ENCODE measurements around the gene PSEN1.

PSEN1 gene

DNA sequence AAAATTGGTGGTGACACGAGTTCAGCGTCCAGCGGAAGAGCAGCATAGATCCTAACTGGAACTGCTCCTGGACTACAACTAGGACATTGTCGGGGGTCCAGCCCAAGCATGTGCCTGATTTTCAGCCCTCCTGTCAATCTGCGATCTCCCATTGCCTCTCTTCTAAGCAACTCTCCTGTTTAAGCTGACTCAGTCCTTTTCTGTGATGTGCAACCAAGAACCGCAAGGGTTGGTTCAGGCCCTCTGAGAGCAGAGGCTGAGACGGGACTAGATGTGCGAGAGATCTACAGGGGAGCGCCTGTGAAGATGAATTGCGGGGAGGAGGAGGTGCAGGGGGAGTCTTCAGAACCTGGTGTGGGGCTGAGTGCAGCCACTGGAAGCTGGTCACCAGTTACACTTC is 97.3 kb downstream of the PSEN1 start:
- Histone ChIP-seq H4K20me1 (ENCODE audit: insufficient read depth) (no peaks in the 10 kb centered on the region), H3K4me2 (peak overlapping the region; percentile 25; the same call in 1 of the 2 replicates), H3K4me3 (IDR thresholded peaks at IDR 0.05; ENCODE audit: insufficient read depth, low read depth, low read length) (no peak overlapping the region), H3K36me3 (ENCODE audit: insufficient read depth) (no peaks in the 10 kb centered on the region), H3K9ac (no peak overlapping the region), H2AFZ (ENCODE audit: low read depth) (peak overlapping the region; percentile 26; the same call in 1 of the 2 replicates), H3K27me3 (ENCODE audit: insufficient read depth, low read depth) (no peaks in the 10 kb centered on the region), H3K79me2 (ENCODE audit: insufficient read depth, low read depth) (no peaks in the 10 kb centered on the region), H3K27ac (no peak overlapping the region), H3K4me1 (ENCODE audit: low read depth, poor library complexity, severe bottlenecking) (peaks cover 9% of the 10 kb centered on the region)
- TF ChIP-seq, protein P1, sequence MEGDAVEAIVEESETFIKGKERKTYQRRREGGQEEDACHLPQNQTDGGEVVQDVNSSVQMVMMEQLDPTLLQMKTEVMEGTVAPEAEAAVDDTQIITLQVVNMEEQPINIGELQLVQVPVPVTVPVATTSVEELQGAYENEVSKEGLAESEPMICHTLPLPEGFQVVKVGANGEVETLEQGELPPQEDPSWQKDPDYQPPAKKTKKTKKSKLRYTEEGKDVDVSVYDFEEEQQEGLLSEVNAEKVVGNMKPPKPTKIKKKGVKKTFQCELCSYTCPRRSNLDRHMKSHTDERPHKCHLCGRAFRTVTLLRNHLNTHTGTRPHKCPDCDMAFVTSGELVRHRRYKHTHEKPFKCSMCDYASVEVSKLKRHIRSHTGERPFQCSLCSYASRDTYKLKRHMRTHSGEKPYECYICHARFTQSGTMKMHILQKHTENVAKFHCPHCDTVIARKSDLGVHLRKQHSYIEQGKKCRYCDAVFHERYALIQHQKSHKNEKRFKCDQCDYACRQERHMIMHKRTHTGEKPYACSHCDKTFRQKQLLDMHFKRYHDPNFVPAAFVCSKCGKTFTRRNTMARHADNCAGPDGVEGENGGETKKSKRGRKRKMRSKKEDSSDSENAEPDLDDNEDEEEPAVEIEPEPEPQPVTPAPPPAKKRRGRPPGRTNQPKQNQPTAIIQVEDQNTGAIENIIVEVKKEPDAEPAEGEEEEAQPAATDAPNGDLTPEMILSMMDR (conservative IDR thresholded peaks at IDR 0.05; ENCODE audit: low read depth, low read length), result no peak

DNA sequence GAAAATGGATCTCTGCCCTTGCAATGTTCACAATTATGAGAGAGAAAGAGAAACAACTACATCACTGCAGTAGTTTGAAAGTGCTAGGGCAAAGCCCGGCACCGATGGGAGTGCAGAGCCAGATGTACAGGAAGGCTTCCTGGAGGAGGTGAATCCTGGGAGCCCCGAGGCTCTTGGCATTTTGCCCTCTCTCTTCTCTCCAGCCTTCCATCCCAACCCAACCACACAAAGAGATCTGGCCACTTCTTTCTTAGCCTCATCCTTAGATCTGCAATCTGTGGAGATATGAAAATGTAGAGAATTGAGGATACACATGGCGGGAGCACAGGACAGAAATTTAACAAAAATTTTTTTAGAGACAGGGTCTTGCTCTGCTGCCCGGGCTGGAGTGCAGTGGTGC is 97.7 kb downstream of the PSEN1 start:
- Histone ChIP-seq H3K4me2 (peak overlapping the region; percentile 25; the same call in 1 of the 2 replicates), H3K36me3 (ENCODE audit: insufficient read depth) (no peaks in the 10 kb centered on the region), H2AFZ (ENCODE audit: low read depth) (peak overlapping the region; percentile 26; the same call in 1 of the 2 replicates), H3K79me2 (ENCODE audit: insufficient read depth, low read depth) (no peaks in the 10 kb centered on the region), H3K4me3 (IDR thresholded peaks at IDR 0.05; ENCODE audit: insufficient read depth, low read depth, low read length) (no peak overlapping the region), H3K4me1 (ENCODE audit: low read depth, poor library complexity, severe bottlenecking) (peaks cover 9% of the 10 kb centered on the region), H3K27ac (no peak overlapping the region), H4K20me1 (ENCODE audit: insufficient read depth) (no peaks in the 10 kb centered on the region), H3K9ac (no peak overlapping the region), H3K27me3 (ENCODE audit: insufficient read depth, low read depth) (no peaks in the 10 kb centered on the region)
- TF ChIP-seq, protein P1 (conservative IDR thresholded peaks at IDR 0.05; ENCODE audit: low read depth, low read length), result no peak

DNA sequence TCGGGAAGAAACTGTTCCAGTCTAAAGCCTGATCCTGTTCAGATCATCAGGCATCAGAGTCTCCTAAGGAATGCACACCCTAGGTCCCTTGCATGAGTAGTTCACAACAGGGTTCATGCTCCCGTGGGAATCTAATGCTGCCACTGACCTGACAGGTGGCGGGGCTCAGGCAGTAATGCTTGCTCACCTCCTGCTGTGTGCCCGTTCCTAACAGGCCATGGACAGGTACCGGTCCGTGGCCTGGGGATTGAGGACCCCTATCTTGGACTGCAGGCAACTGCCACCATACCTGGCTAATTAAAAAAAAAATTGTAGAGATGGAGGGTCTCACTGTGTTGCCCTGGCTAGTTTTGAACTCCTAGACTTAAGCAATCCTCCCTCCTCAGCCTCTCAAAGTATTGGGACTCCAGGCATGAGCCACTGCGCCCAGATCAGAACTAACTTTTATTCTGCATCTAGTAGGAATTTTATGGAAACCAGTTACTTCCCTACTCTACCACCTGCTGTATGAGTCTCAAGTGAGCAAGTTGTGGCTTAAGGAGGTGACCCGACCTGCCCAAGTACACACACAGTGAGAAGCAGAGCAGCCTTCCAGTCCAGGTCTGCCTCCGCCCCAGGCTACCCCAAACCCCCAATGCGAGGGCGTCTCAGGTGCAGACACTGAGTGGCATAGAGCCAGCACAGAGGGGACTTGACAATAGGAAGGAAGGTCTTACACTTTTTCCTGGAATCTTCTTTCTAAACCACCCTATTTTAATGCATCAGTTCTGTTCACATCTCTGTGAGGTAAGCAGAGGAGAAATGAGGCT is 98.5 kb downstream of the PSEN1 start:
- Histone ChIP-seq H3K27me3 (ENCODE audit: insufficient read depth, low read depth) (no peaks in the 10 kb centered on the region), H3K4me3 (IDR thresholded peaks at IDR 0.05; ENCODE audit: insufficient read depth, low read depth, low read length) (no peak overlapping the region), H3K36me3 (ENCODE audit: insufficient read depth) (no peaks in the 10 kb centered on the region), H4K20me1 (ENCODE audit: insufficient read depth) (no peaks in the 10 kb centered on the region), H3K4me2 (no peak overlapping the region), H2AFZ (ENCODE audit: low read depth) (no peak overlapping the region), H3K4me1 (ENCODE audit: low read depth, poor library complexity, severe bottlenecking) (peaks cover 9% of the 10 kb centered on the region), H3K27ac (no peak overlapping the region), H3K79me2 (ENCODE audit: insufficient read depth, low read depth) (no peaks in the 10 kb centered on the region), H3K9ac (no peak overlapping the region)
- TF ChIP-seq, protein P1 (conservative IDR thresholded peaks at IDR 0.05; ENCODE audit: low read depth, low read length), result no peak

DNA sequence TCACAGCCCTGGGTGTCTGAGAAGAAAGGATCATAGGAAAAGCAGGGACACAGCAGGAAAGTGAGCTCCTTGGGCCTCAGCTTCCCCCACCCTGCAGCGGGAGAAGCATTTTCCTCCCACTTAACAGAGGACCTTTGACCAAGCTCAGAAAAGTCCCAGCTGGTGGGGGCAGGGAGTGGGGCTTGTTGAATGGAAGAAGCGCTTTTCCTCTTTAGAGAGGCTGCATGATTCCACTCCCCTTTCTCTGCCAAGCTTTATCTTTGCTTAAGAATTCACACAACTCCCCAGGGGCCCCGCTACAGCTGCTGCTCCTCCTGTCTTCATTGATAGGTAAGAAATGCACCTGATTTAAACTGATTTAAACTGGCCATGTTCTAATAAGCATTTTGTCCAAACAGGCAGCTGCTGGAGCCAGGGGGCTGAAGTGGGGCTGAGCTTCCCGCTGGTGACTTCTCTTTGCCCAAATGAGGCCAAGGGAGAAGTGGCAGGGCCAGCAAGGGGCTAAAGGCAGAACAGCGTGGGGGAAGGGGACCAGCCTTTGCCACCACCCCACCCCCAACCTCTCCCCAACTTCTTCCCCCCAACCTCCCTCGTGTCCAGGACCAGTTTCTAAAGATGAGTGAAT is 99.3 kb downstream of the PSEN1 start:
- Histone ChIP-seq H3K27me3 (ENCODE audit: insufficient read depth, low read depth) (no peaks in the 10 kb centered on the region), H3K36me3 (ENCODE audit: insufficient read depth) (no peaks in the 10 kb centered on the region), H3K4me3 (IDR thresholded peaks at IDR 0.05; ENCODE audit: insufficient read depth, low read depth, low read length) (no peak overlapping the region), H3K4me2 (no peak overlapping the region), H3K27ac (no peak overlapping the region), H2AFZ (ENCODE audit: low read depth) (no peak overlapping the region), H3K4me1 (ENCODE audit: low read depth, poor library complexity, severe bottlenecking) (peaks cover 9% of the 10 kb centered on the region), H4K20me1 (ENCODE audit: insufficient read depth) (no peaks in the 10 kb centered on the region), H3K79me2 (ENCODE audit: insufficient read depth, low read depth) (no peaks in the 10 kb centered on the region), H3K9ac (no peak overlapping the region)
- TF ChIP-seq, protein P1 (conservative IDR thresholded peaks at IDR 0.05; ENCODE audit: low read depth, low read length), result no peak
